Measurements from ENCODE around the gene NTHL1.

NTHL1 gene

GRCh38 chr16:2092866-2093265 is 45.2 kb upstream of the NTHL1 start:
- H3K9me3 ChIP-seq (ENCODE audit: control insufficient read depth, insufficient read depth, low read depth, low read length): no peaks in the 10 kb centered on the region
- no peak overlapping the region for H3K27ac ChIP-seq (ENCODE audit: extremely low read depth, low read depth, low read length)
- CTCF ChIA-PET: no interaction called here
- H3K36me3 ChIP-seq (ENCODE audit: control insufficient read depth in 2 of 2, insufficient read depth in 1 of 2, low read length in 2 of 2): peaks cover 0 to 83% of the 10 kb centered on the region in 2 experiments; a peak in 1 of 3 replicates
- no peaks in the 10 kb centered on the region for H3K4me1 ChIP-seq (ENCODE audit: control insufficient read depth, insufficient read depth, low read length)
- no peak for TF ChIP-seq ZNF239 (tag by site-specific recombination; IDR thresholded peaks at IDR 0.05)
- TF ChIP-seq, protein P1, sequence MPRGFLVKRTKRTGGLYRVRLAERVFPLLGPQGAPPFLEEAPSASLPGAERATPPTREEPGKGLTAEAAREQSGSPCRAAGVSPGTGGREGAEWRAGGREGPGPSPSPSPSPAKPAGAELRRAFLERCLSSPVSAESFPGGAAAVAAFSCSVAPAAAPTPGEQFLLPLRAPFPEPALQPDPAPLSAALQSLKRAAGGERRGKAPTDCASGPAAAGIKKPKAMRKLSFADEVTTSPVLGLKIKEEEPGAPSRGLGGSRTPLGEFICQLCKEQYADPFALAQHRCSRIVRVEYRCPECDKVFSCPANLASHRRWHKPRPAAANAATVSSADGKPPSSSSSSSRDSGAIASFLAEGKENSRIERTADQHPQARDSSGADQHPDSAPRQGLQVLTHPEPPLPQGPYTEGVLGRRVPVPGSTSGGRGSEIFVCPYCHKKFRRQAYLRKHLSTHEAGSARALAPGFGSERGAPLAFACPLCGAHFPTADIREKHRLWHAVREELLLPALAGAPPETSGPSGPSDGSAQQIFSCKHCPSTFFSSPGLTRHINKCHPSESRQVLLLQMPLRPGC (tag by site-specific recombination; IDR thresholded peaks at IDR 0.05): no peak
- TF ChIP-seq ZNF155 (tag by site-specific recombination; IDR thresholded peaks at IDR 0.05): no peak
- no peak for TF ChIP-seq ZNF423 (tag by site-specific recombination; IDR thresholded peaks at IDR 0.05)
- no peak for TF ChIP-seq ZNF560 (tag by site-specific recombination; IDR thresholded peaks at IDR 0.05; ENCODE audit: borderline replicate concordance)
- no peak for TF ChIP-seq ZNF398 (tag by site-specific recombination; IDR thresholded peaks at IDR 0.05)
- POLR2A ChIA-PET: no interaction called here
- H3K4me3 ChIP-seq (ENCODE audit: low read depth, low read length): no peak overlapping the region

DNA sequence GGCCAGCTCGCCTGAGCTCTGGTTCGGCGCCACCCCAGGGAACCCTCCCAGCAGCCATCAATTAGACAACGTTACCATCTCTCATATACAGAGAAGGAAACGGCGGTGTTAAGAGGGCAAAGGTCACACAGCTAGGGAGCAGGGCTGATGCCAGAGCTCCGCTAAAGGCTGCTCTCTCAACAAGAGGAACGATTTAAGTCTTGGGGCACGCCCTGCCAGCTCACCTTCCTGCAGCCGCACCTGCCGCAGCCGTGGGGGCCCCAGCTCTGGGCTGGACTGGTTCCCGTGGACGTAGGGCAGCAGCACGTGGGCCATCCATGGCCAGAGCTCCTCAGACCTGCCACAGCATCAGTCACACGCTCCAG is 44.6 kb upstream of the NTHL1 start:
- Histone ChIP-seq H3K4me3 (ENCODE audit: low read depth, low read length) (no peak overlapping the region), H3K36me3 (ENCODE audit: control insufficient read depth in 2 of 2, insufficient read depth in 1 of 2, low read length in 2 of 2) (peaks cover 0 to 87% of the 10 kb centered on the region in 2 experiments; a peak in 1 of 3 replicates), H3K27ac (ENCODE audit: extremely low read depth, low read depth, low read length) (no peak overlapping the region), H3K4me1 (ENCODE audit: control insufficient read depth, insufficient read depth, low read length) (no peaks in the 10 kb centered on the region), H3K9me3 (ENCODE audit: control insufficient read depth, insufficient read depth, low read depth, low read length) (no peaks in the 10 kb centered on the region)
- TF ChIP-seq ZNF10 (tag by site-specific recombination; IDR thresholded peaks at IDR 0.05): no peak
- TF ChIP-seq ZNF354C (tag by site-specific recombination; IDR thresholded peaks at IDR 0.05; ENCODE audit: borderline replicate concordance, low read depth): no peak
- TF ChIP-seq ZNF292 (tag by site-specific recombination; IDR thresholded peaks at IDR 0.05; ENCODE audit: borderline replicate concordance, low read depth): no peak
- no peak for TF ChIP-seq ZNF837 (tag by site-specific recombination; IDR thresholded peaks at IDR 0.05)
- TF ChIP-seq, protein P2, sequence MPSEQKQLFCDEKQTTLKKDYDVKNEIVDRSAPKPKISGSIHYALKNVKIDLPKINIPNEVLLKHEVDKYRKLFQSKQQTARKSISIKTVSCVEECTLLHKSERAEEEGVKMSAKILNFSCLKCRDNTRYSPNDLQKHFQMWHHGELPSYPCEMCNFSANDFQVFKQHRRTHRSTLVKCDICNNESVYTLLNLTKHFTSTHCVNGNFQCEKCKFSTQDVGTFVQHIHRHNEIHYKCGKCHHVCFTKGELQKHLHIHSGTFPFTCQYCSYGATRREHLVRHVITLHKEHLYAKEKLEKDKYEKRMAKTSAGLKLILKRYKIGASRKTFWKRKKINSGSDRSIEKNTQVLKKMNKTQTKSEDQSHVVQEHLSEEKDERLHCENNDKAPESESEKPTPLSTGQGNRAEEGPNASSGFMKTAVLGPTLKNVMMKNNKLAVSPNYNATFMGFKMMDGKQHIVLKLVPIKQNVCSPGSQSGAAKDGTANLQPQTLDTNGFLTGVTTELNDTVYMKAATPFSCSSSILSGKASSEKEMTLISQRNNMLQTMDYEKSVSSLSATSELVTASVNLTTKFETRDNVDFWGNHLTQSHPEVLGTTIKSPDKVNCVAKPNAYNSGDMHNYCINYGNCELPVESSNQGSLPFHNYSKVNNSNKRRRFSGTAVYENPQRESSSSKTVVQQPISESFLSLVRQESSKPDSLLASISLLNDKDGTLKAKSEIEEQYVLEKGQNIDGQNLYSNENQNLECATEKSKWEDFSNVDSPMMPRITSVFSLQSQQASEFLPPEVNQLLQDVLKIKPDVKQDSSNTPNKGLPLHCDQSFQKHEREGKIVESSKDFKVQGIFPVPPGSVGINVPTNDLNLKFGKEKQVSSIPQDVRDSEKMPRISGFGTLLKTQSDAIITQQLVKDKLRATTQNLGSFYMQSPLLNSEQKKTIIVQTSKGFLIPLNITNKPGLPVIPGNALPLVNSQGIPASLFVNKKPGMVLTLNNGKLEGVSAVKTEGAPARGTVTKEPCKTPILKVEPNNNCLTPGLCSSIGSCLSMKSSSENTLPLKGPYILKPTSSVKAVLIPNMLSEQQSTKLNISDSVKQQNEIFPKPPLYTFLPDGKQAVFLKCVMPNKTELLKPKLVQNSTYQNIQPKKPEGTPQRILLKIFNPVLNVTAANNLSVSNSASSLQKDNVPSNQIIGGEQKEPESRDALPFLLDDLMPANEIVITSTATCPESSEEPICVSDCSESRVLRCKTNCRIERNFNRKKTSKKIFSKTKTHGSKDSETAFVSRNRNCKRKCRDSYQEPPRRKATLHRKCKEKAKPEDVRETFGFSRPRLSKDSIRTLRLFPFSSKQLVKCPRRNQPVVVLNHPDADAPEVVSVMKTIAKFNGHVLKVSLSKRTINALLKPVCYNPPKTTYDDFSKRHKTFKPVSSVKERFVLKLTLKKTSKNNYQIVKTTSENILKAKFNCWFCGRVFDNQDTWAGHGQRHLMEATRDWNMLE (tag by site-specific recombination; conservative IDR thresholded peaks at IDR 0.05; ENCODE audit: low read depth): no peak
- TF ChIP-seq ZNF529 (tag by site-specific recombination; IDR thresholded peaks at IDR 0.05; ENCODE audit: insufficient replicate concordance): no peak
- no peak for TF ChIP-seq ZBTB20 (tag by site-specific recombination; IDR thresholded peaks at IDR 0.05)
- TF ChIP-seq KLF1 (tag by site-specific recombination; IDR thresholded peaks at IDR 0.05): no peak
- no peak for TF ChIP-seq ZNF169 (tag by site-specific recombination; IDR thresholded peaks at IDR 0.05)
- TF ChIP-seq ZIC2 (tag by site-specific recombination; IDR thresholded peaks at IDR 0.05): no peak
- no peak for TF ChIP-seq TRIM28 (IDR thresholded peaks at IDR 0.05; ENCODE audit: borderline replicate concordance, low read length)
- TF ChIP-seq ZNF768 (tag by site-specific recombination; IDR thresholded peaks at IDR 0.05): no peak
- CTCF ChIA-PET: no interaction called here
- POLR2A ChIA-PET: no interaction called here
